MCF 10A (cell line): ENCODE results near the gene RPL29. TPM values are rescaled to one million over a fixed set of nuclear protein-coding genes. Genes with fewer than 3 reads are reported as not detected.

ENCODE experiments used
- BruUV-seq: library from RNA; stranded (reverse); fragments of 400-500 nt; replicated peaks from 2 replicates; lab custom pipeline; 2021; lab: Mats Ljungman, UMichigan
- CTCF ChIA-PET: fragments of 300-600 bp; sonication (Branson Sonifier 250); formaldehyde crosslinking; extraction: SDS; loops from one replicate; lab custom pipeline; 2021; ENCODE audit warnings: antibody characterized with exemption, inconsistent platforms; lab: Yijun Ruan, JAX
- POLR2A ChIA-PET: fragments of 300-600, 350-650 bp; sonication (Branson Sonifier 250); formaldehyde crosslinking; extraction: SDS; loops from one replicate; lab custom pipeline; 2020; ENCODE audit warnings: antibody characterized with exemption, inconsistent platforms; lab: Yijun Ruan, JAX
- DNase-seq: peaks from one replicate; pipeline ENCODE4 v3.0.0-alpha.2; 2018; ENCODE audit not compliant: unreplicated experiment
- H3K27ac Mint-ChIP-seq: one replicate; pipeline ENCODE4 v1.8.0; 2022; ENCODE audit warnings: mild to moderate bottlenecking, low read depth, mixed read lengths; ENCODE audit not compliant: unreplicated experiment
- H3K27me3 Mint-ChIP-seq: one replicate; pipeline ENCODE4 v1.8.0; 2022; ENCODE audit warnings: mixed read lengths; ENCODE audit not compliant: insufficient read depth, unreplicated experiment
- H3K36me3 Mint-ChIP-seq: one replicate; pipeline ENCODE4 v1.8.0; 2022; ENCODE audit warnings: mild to moderate bottlenecking, moderate library complexity, mixed read lengths; ENCODE audit not compliant: insufficient read depth, unreplicated experiment
- H3K4me1 Mint-ChIP-seq: one replicate; pipeline ENCODE4 v1.8.0; 2022; ENCODE audit warnings: mixed read lengths; ENCODE audit not compliant: insufficient read depth, unreplicated experiment
- H3K4me3 Mint-ChIP-seq: one replicate; pipeline ENCODE4 v1.8.0; 2022; ENCODE audit warnings: mild to moderate bottlenecking, moderate library complexity, mixed read lengths; ENCODE audit not compliant: unreplicated experiment
- H3K9me3 Mint-ChIP-seq: one replicate; pipeline ENCODE4 v1.8.0; 2022; ENCODE audit warnings: mixed read lengths; ENCODE audit not compliant: unreplicated experiment
- CTCF ChIP-seq: fragments of 200-600 bp; IDR thresholded peaks from one replicate; pipeline ENCODE4 v1.8.0; 2022; ENCODE audit warnings: antibody characterized with exemption, mild to moderate bottlenecking; ENCODE audit not compliant: unreplicated experiment
- intact Hi-C: fragments of 100-400 bp; cut with micrococcal nuclease; formaldehyde crosslinking; loops from 2 replicates; pipeline ENCODE4 v1.14.1; 2022
- total RNA-seq: library from RNA; stranded (reverse); gene quantifications from 2 replicates; pipeline ENCODE4 v1.2.3, GENCODE V29; 2022

The RPL29 gene
- total RNA-seq, 1 experiment from 2014 or later: 1,551 TPM

GRCh38 chr3:52028572-52028971 lies 32.9 kb upstream of the RPL29 start:
- no peak overlapping the region for H3K27ac Mint-ChIP-seq
- no TSS peak for BruUV-seq
- no peak overlapping the region for H3K4me3 Mint-ChIP-seq
- no peak for TF ChIP-seq CTCF
- H3K27me3 Mint-ChIP-seq: no peaks in the 10 kb centered on the region
- ChIA-PET CTCF (interaction anchor here (0.5 to 1.6 kb wide), 3 partner anchors 25 to 90 kb away, joined by 7 to 12 read pairs (median 8); no protein-coding TSS in a partner anchor), POLR2A (interaction anchor here (1.2 kb wide), 1 partner anchor 33 kb away, joined by 3 read pairs; the partner anchor contains the start of gene RPL29)
- intact Hi-C loops: no loop called here
- no peaks in the 10 kb centered on the region for H3K9me3 Mint-ChIP-seq
- H3K36me3 Mint-ChIP-seq: no peaks in the 10 kb centered on the region
- peaks cover 21% of the 10 kb centered on the region for H3K4me1 Mint-ChIP-seq
- no peak for DNase-seq

- H3K27ac Mint-ChIP-seq: no peak overlapping the region
Observed at GRCh38 chr3:52026041-52026440, 30.3 kb upstream of the RPL29 start.

GRCh38 chr3:52025453-52025852 lies 29.8 kb upstream of the RPL29 start:
- CTCF ChIA-PET: interaction anchor here (1.1 to 1.7 kb wide), 3 partner anchors 13 to 120 kb away, joined by 5 to 6 read pairs (median 6); no protein-coding TSS in a partner anchor
- H3K4me1 Mint-ChIP-seq: peaks cover 13% of the 10 kb centered on the region
- no peaks in the 10 kb centered on the region for H3K9me3 Mint-ChIP-seq

More at GRCh38 chr3:52026041-52026440, 30.3 kb upstream of the RPL29 start:
- BruUV-seq: no TSS peak
- POLR2A ChIA-PET: no interaction called here
- TF ChIP-seq CTCF: no peak
- Mint-ChIP-seq H3K4me3 (no peak overlapping the region), H3K9me3 (no peaks in the 10 kb centered on the region), H3K4me1 (peaks cover 18% of the 10 kb centered on the region), H3K27me3 (no peaks in the 10 kb centered on the region), H3K36me3 (no peaks in the 10 kb centered on the region)
- intact Hi-C loops: no loop called here
- no peak for DNase-seq
- CTCF ChIA-PET: interaction anchor here (1.2 to 1.7 kb wide), 2 partner anchors 24 to 119 kb away, joined by 5 to 6 read pairs; no protein-coding TSS in a partner anchor

More at GRCh38 chr3:52025453-52025852, 29.8 kb upstream of the RPL29 start:
- intact Hi-C loops: no loop called here
- POLR2A ChIA-PET: no interaction called here
- Mint-ChIP-seq H3K36me3 (no peaks in the 10 kb centered on the region), H3K27me3 (no peaks in the 10 kb centered on the region), H3K27ac (no peak overlapping the region), H3K4me3 (no peak overlapping the region)
- BruUV-seq: no TSS peak
- DNase-seq: no peak
- no peak for TF ChIP-seq CTCF
